Rectal smooth muscle tissue (tissue), 1 donor: ENCODE measurements around the gene OR1A1.
"Not testable (repeated sequence)": the region's sequence is repeated elsewhere in the genome, so short reads cannot be mapped to it uniquely, and the experiment has no call there.

Experiments
- H3K27ac ChIP-seq: one replicate; pipeline ENCODE4 v1.7.0; 2013; ENCODE audit warnings: low read depth, low read length, inconsistent platforms
- H3K27me3 ChIP-seq: one replicate; pipeline ENCODE4 v1.7.0; 2013; ENCODE audit warnings: low read length; ENCODE audit not compliant: control insufficient read depth, insufficient read depth
- H3K36me3 ChIP-seq: one replicate; pipeline ENCODE4 v1.7.0; 2013; ENCODE audit warnings: low read length; ENCODE audit not compliant: control insufficient read depth, insufficient read depth
- H3K4me1 ChIP-seq: one replicate; pipeline ENCODE4 v1.7.0; 2013; ENCODE audit warnings: low read length; ENCODE audit not compliant: control insufficient read depth, insufficient read depth
- H3K4me3 ChIP-seq: one replicate; pipeline ENCODE4 v1.7.0; 2013; ENCODE audit warnings: low read length
- H3K9ac ChIP-seq: one replicate; pipeline ENCODE4 v1.7.0; 2013; ENCODE audit warnings: low read length

Gene OR1A1

GRCh38 chr17:3207367-3207766, at the start of gene OR1A1:
Gene OR1A1, plus strand, starts transcription at chr17:3207667. Its CDS starts 7,954 bp downstream, at chr17:3215621.
- H3K9ac ChIP-seq: no peak within 1 kb of the TSS

GRCh38 chr17:3167574-3167973, 39.9 kb upstream of the OR1A1 start:
- no peak overlapping the region for H3K27ac ChIP-seq
- H3K4me3 ChIP-seq: no peak overlapping the region
- H3K4me1 ChIP-seq: no peaks in the 10 kb centered on the region
- H3K36me3 ChIP-seq: no peaks in the 10 kb centered on the region
- H3K9ac ChIP-seq: no peak overlapping the region
- no peaks in the 10 kb centered on the region for H3K27me3 ChIP-seq

More at GRCh38 chr17:3207367-3207766, at the start of gene OR1A1:
- H3K4me3 ChIP-seq: no peak within 1 kb of the TSS
- H3K27me3 ChIP-seq: no peaks in the 10 kb centered on the region
- H3K36me3 ChIP-seq: no peaks in the 10 kb centered on the region
- H3K4me1 ChIP-seq: no peaks in the 10 kb centered on the region
- H3K27ac ChIP-seq: no peak within 1 kb of the TSS

GRCh38 chr17:3189961-3190360, 17.5 kb upstream of the OR1A1 start:
- H3K27me3 ChIP-seq: no peaks in the 10 kb centered on the region
- H3K4me1 ChIP-seq: peaks cover 5% of the 10 kb centered on the region
- H3K9ac ChIP-seq: no peak overlapping the region
- H3K4me3 ChIP-seq: no peak overlapping the region
- H3K36me3 ChIP-seq: no peaks in the 10 kb centered on the region
- no peak overlapping the region for H3K27ac ChIP-seq

- no peak within 1 kb of the TSS for H3K9ac ChIP-seq
- no peaks in the 10 kb centered on the region for H3K4me1 ChIP-seq
- no peaks in the 10 kb centered on the region for H3K27me3 ChIP-seq
- H3K4me3 ChIP-seq: no peak within 1 kb of the TSS
- H3K36me3 ChIP-seq: no peaks in the 10 kb centered on the region
- H3K27ac ChIP-seq: no peak within 1 kb of the TSS
These were observed 10.2 kb upstream of the OR1A1 start, which contains the start of gene OR1A2 for GRCh38 chr17:3197219-3197618. Gene OR1A2, plus strand, starts transcription at chr17:3197519. Its CDS starts 0 bp downstream, at chr17:3197519.

GRCh38 chr17:3208484-3208883, 1.0 kb downstream of the OR1A1 start:
- Histone ChIP-seq H3K27me3 (no peaks in the 10 kb centered on the region), H3K4me1 (no peaks in the 10 kb centered on the region), H3K4me3 (no peak overlapping the region), H3K9ac (no peak overlapping the region), H3K36me3 (no peaks in the 10 kb centered on the region), H3K27ac (no peak overlapping the region)

GRCh38 chr17:3213001-3213400, 5.5 kb downstream of the OR1A1 start:
- Histone ChIP-seq H3K27ac (no peak overlapping the region), H3K27me3 (no peaks in the 10 kb centered on the region), H3K4me1 (no peaks in the 10 kb centered on the region), H3K4me3 (no peak overlapping the region), H3K36me3 (no peaks in the 10 kb centered on the region), H3K9ac (no peak overlapping the region)

- H3K9ac ChIP-seq: no peak overlapping the region
These were observed 6.1 kb downstream of the OR1A1 start for GRCh38 chr17:3213587-3213986.

GRCh38 chr17:3219978-3220377, 12.5 kb downstream of the OR1A1 start:
- H3K27ac ChIP-seq, H3K36me3 ChIP-seq, H3K4me1 ChIP-seq, H3K9ac ChIP-seq, H3K4me3 ChIP-seq, H3K27me3 ChIP-seq: not testable (repeated sequence)

More at GRCh38 chr17:3213587-3213986, 6.1 kb downstream of the OR1A1 start:
- H3K4me3 ChIP-seq: no peak overlapping the region
- H3K4me1 ChIP-seq: no peaks in the 10 kb centered on the region
- no peak overlapping the region for H3K27ac ChIP-seq
- H3K36me3 ChIP-seq: no peaks in the 10 kb centered on the region
- H3K27me3 ChIP-seq: no peaks in the 10 kb centered on the region

- Histone ChIP-seq H3K27me3 (no peaks in the 10 kb centered on the region), H3K9ac (no peak overlapping the region), H3K27ac (no peak overlapping the region), H3K4me3 (no peak overlapping the region), H3K4me1 (no peaks in the 10 kb centered on the region), H3K36me3 (no peaks in the 10 kb centered on the region)
These were observed 14.4 kb downstream of the OR1A1 start for GRCh38 chr17:3221850-3222249.

GRCh38 chr17:3222505-3222904, 15.0 kb downstream of the OR1A1 start:
- no peak overlapping the region for H3K9ac ChIP-seq
- no peak overlapping the region for H3K4me3 ChIP-seq
- no peaks in the 10 kb centered on the region for H3K27me3 ChIP-seq
- no peak overlapping the region for H3K27ac ChIP-seq
- H3K36me3 ChIP-seq: no peaks in the 10 kb centered on the region
- H3K4me1 ChIP-seq: no peaks in the 10 kb centered on the region

GRCh38 chr17:3224721-3225352, 17.4 kb downstream of the OR1A1 start:
- H3K27me3 ChIP-seq, H3K9ac ChIP-seq, H3K4me1 ChIP-seq, H3K36me3 ChIP-seq, H3K27ac ChIP-seq, H3K4me3 ChIP-seq: not testable (repeated sequence)

GRCh38 chr17:3232300-3232699, 24.8 kb downstream of the OR1A1 start:
- H3K9ac ChIP-seq, H3K27me3 ChIP-seq, H3K27ac ChIP-seq, H3K4me1 ChIP-seq, H3K4me3 ChIP-seq, H3K36me3 ChIP-seq: not testable (repeated sequence)

GRCh38 chr17:3238685-3239084, 31.2 kb downstream of the OR1A1 start:
- not testable (repeated sequence) for H3K4me3 ChIP-seq, H3K27ac ChIP-seq, H3K27me3 ChIP-seq

More at GRCh38 chr17:3238685-3239084, 31.2 kb downstream of the OR1A1 start:
- not testable (repeated sequence) for H3K4me1 ChIP-seq, H3K9ac ChIP-seq, H3K36me3 ChIP-seq
